Activated CD4-positive, alpha-beta T cell treated with anti-CD3 and anti-CD28 coated beads, Interleukin-2, amount 50 U/mL, for 4 hours (primary cell): Measurements from ENCODE around the gene LTK.

Experiments
- DNase-seq, 2 experiments: peaks; one replicate each; pipeline ENCODE4 v3.0.0-alpha.2; 2020

The LTK gene

GRCh38 chr15:41513506-41514227, at the start of gene LTK:
LTK (minus strand) TSS chr15:41513827; CDS start chr15:41513709, 118 bp downstream.
- DNase-seq = no peak

- no peak for DNase-seq
Measured at GRCh38 chr15:41562784-41563198, 49.2 kb upstream of the LTK start.

GRCh38 chr15:41562244-41562643, 48.6 kb upstream of the LTK start:
- no peak for DNase-seq

- no peak for DNase-seq
Measured at GRCh38 chr15:41561777-41562145, 48.1 kb upstream of the LTK start.

GRCh38 chr15:41561104-41561776, 47.6 kb upstream of the LTK start:
- DNase-seq = no peak

GRCh38 chr15:41560572-41560874, 46.9 kb upstream of the LTK start:
- no peak for DNase-seq

- DNase-seq = no peak
Measured at GRCh38 chr15:41559239-41559782, 45.7 kb upstream of the LTK start.

DNA sequence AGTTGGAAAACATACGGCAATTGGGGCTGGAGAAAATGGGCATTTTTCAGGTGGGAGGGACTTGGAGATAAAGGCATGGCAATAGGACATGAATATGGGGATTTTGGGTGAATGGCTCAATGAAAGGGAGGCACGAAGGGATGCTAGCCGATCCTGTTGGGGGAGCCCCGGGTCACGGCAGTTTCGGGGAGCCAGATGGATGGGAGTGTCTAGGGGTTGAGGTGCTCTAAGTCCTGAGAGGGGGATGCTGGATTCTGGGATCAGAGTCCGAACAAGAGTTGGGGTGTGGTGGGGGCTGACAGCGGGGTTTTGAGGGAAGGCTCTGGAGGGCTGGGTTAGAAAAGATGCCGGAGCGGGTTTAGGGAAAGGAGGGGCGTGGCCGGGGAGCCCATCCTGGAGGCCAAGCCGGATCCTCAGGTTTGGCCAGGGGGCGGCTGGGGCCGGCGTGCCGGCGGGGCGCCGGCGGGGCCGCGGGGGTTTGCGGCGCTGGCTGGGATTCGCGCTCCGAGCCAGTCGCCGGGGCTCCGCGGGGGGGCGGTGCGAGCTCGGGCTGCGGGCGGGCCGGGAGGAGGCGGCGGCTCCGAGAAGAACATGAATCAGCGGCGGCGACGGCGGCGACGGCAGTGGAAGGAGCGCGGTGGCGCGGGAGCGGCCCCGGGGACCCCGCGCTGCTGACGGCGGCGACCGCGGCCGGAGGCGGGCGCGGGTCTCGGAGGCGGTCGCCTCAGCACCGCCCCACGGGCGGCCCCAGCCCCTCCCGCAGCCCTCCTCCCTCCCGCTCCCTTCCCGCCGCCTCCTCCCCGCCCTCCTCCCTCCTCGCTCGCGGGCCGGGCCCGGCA, 45.0 kb upstream of the LTK start, which contains the start of gene TYRO3:
TSS of gene TYRO3 (plus strand) at position 813 of the 839 bp plus-strand sequence. CDS start 46 bp downstream, outside the sequence.
- DNase-seq = peak; percentile 70 to 73

GRCh38 chr15:41557673-41558399, 44.2 kb upstream of the LTK start:
- peak; percentile 61 to 64 for DNase-seq

- DNase-seq = no peak
Measured at GRCh38 chr15:41556677-41557076, 43.0 kb upstream of the LTK start.

- no peak for DNase-seq
Measured at GRCh38 chr15:41554915-41555314, 41.3 kb upstream of the LTK start.

- no peak for DNase-seq
Measured at GRCh38 chr15:41554343-41554742, 40.7 kb upstream of the LTK start.

DNA sequence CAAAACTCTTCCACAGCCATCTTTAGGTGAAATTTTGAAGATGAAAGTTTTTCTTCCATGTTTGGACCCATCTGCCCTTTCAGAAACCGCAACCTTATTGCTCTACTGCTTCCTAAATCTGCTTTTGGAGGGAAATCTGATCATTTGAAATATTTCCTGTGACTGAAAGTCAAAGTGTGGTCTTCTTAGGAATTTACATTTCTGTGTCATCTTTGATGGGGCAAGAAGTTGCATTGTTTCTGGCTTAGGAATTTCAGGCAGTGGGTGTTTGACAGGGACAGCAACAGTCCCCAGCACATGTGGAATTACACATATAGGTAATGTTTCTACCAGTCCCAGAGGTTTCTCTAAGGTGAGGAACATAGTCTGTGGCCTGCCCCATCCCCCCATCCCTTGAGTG, 40.1 kb upstream of the LTK start:
- DNase-seq = no peak

DNA sequence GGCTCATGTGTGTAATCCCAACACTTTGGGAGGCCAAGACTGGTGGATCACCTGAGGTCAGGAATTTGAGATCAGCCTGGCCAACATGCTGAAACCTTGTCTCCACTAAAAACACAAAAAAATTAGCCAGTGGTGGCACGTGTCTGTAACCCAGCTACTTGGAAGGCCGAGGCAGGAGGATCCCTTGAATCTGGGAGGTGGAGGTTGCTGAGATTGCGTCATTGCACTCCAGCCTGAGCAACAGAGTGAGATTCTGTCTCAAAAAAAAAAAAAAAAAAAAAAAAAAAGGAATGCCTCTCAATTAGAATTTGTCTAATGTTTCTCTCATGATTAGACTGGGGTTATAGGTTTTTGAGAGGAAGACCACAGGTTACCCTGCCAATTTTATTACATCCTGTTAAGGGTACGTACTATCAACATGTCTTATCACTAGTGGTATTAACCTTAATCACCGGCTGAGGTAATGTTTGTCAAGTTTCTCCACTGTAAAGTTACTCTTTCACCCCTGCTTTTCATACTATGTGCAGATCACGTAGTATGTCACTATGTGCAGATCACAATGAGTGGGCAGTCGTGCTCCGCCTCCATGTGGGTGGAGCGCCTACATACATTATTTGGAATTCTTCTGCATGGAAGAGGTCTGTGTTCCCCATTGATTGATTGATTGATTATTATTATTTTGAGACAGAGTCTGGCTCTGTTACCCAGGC, 36.6 kb upstream of the LTK start:
- no peak for DNase-seq

DNA sequence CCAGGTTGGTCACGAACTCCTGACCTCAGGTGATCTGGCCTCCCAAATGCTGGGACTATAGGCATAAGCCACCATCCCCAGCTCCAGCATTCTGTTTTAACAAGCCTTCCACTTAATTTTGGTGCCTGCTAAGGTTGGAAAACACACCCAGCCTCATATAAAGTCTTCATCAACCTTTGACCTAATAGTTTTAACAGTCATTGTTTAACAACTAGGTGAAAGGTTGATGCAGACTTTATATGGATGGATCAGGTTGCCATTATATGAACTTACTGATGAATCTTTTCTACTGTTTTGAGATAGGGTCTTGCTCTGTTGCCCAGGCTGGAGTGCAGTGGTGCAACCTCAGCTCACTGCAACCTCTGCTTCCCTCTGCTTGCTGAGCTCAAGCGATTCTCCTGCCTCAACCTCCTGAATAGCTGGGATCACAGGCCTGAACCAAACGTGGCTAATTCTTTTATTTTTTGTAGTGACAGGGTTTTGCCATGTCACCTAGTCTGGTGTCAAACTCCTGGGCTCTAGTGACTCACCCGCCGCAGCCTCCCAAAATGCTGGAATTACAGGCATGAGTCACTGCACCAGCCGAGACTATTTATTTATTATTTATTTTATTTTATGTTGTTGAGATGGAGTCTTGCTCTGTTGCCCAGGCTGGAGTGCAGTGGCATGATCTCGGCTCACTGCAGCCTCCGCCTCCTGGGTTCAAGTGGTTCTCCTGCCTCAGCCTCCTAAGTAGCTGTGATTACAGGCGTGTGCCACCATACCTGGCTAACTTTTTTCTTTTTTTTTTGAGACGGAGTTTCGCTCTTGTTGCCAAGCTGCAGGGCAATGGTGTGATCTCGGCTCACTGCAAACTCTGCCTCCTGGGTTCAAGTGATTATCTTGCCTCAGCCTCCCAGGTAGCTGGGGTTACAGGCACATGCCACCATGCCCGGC, 33.5 kb upstream of the LTK start:
- no peak for DNase-seq

GRCh38 chr15:41545218-41545617, 31.6 kb upstream of the LTK start:
- DNase-seq = no peak

- DNase-seq = no peak
Measured at GRCh38 chr15:41544650-41545015, 31.0 kb upstream of the LTK start.

- no peak for DNase-seq
Measured at GRCh38 chr15:41543521-41543870, 29.9 kb upstream of the LTK start.

DNA sequence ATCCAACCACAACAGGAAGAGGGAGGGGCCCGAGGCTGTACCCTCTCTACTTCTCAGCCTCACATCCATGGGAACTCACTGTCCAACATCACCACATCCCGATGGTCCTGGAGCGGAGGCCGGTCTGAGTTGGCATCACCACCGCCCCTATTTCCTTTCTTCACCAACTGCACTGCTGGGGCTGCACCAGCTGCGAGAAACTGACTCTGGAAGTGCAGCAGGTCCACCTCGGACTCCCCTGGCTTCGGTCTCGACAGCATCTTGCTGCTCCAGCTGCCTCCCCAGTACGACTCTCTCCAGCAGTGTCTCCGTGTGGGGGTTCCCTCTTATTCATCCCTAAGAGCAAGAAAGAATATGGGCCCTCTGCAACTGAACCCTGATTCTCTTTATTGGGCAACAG, 23.2 kb upstream of the LTK start:
- DNase-seq = no peak

DNA sequence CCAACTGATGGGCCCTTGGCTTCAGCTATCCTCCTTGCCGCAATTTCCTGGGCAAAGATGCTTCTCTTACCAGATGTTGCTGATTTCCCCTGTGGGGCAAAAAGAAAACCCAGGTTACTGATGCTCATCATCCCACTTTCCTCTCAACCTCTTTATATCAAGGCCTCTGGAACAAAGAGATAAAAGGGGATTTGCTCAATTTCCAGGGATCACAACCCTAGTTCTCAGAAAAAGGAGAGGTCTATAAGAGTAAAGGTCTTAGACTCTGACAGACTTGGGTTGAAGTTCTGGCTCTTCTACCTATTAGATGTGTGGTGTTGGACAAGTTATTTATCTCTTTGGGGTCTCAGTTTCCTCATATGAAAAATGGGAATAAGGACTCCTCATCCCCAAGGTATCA, 21.9 kb upstream of the LTK start:
- no peak for DNase-seq

DNA sequence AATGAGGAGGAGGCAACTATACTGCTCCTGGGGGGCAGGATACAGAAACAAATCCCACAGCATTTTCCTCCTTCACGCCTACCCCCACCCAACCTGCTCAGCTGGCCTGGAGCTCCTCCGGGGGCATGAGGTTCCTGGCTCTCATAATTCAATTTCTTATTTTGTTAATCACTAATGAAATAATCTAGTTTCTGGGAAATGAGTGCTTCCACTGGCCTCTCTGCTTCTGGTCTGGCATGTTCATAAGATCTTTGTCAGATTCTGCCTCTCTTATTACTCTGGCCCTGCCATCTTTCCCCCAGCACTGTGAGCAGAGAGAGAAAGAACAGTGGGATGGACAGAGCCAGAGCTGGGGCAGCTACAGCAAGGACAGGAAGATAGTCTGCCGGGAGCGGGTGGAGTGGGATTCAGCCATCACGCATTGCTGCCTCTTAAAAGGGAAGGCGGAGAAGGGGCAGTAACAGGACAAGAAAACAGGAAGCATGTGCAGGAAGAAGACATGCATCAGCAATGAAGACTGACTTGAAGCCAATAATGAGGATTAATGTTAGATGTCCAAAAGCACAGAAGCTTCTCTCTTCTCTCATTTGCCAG, 16.8 kb upstream of the LTK start:
- DNase-seq = no peak
